Peyer's patch (tissue), 4 donors: Measurements from ENCODE around the gene SCYL1. TPM values are rescaled to one million over a fixed set of nuclear protein-coding genes. Genes with fewer than 3 reads are reported as not detected.
A peak's percentile ranks its signal among the peaks of the same experiment; 100 is the strongest.

Experiments used
- DNase-seq, 3 donors: peaks; one replicate each; pipeline ENCODE4 v3.0.0-alpha.2; 2017 to 2019
- H3K27ac ChIP-seq, 4 donors: fragments of 200-600 bp; sonication (generic); one replicate each; pipeline ENCODE4 v1.5.1; 2016 to 2019
- H3K27me3 ChIP-seq, 2 donors: fragments of 200-600 bp; sonication (generic); one replicate each; pipeline ENCODE4 v1.5.1; 2019
- H3K36me3 ChIP-seq, 3 donors: fragments of 200-600 bp; sonication (generic); one replicate each; pipeline ENCODE4 v1.5.1; 2016 to 2019
- H3K4me1 ChIP-seq, 4 donors: fragments of 200-600 bp; sonication (generic); one replicate each; pipeline ENCODE4 v1.5.1; 2016 to 2019
- H3K4me3 ChIP-seq, 4 donors: fragments of 200-600 bp; sonication (generic); 1 replicate in 3 of 4; 2 replicates in 1 of 4; pipeline ENCODE4 v1.5.1; 2016 to 2019; ENCODE audit warnings: mild to moderate bottlenecking in 1 of 4
- H3K9me3 ChIP-seq, 4 donors: fragments of 200-600 bp; sonication (generic); one replicate each; pipeline ENCODE4 v1.5.1; 2016 to 2019; ENCODE audit warnings: mild to moderate bottlenecking in 1 of 4
- POLR2A ChIP-seq, 2 donors: fragments of 450-650 bp; IDR thresholded peaks; one replicate each; pipeline ENCODE4 v1.5.1; 2017; ENCODE audit warnings: antibody characterized with exemption in 2 of 2, mild to moderate bottlenecking in 2 of 2, moderate library complexity in 2 of 2
- total RNA-seq, 4 donors: library from RNA; depleted of rRNA; stranded (reverse); fragments of >200 nt; gene quantifications; one replicate each; pipeline ENCODE4 v1.1.0, GENCODE V29; 2016
- TF ChIP-seq, protein P1 (sequence below), 6 experiments: fragments of 450-650 bp in 4 of 6; fragments of 200-600 bp in 2 of 6; sonication (generic) in 1 of 6; IDR thresholded peaks; one replicate each; pipeline ENCODE4 v1.5.1; 2017 to 2019; ENCODE audit warnings: antibody characterized with exemption in 6 of 6, mild to moderate bottlenecking in 3 of 6, moderate library complexity in 1 of 6

The SCYL1 gene
- total RNA-seq, 4 donors from 2014 or later, result 73.4 to 88.1 (median 79.0) TPM

DNA sequence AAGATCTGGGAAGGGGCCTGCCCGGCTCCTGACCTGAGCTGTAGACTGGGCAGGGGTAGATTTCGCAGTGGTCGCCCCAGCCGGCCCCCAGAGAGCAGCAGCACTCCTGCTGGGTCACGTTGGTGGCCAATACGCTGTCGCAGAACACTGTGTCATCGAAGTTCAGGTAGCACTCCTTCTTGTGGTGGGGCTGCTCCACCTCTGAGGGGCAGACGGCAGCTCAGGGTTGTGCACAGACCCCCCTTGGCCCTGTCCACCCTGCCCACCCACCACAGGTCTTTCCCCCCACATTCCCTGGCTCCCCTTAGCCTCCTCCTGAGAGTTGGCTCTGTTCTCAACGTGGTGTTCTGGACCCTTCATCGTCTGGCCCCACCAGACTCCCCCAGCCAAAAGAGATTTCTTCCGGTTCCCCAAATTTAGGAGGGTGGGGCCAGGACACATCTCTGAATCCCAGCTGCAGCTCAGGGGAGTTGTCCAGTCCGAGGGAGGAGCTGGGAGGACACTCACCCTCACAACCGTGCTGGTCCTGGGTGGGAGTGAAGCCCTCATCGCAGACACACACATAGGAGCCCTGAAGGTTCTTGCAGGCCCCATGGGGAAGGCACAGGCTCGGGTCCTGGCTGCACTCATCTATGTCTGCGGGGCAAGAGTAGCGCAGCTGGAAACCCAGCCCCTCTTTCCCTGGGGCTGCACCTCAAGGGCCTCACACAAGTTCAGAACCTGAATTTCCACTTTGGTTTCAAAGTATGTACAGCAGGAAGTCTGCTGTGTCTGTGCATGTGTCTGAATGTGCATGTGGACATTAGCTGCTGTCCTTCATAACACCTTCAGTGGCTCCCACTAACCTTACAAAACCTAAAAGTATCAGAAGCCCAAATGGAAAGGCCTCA lies 16.5 kb downstream of the SCYL1 start:
- DNase-seq, result no peak
- Histone ChIP-seq H3K27ac (peak overlapping the region; percentile 86 to 96 (median 93)), H3K4me1 (peaks cover 5 to 25% (median 15%) of the 10 kb centered on the region in 4 donors), H3K4me3 (peak overlapping the region; percentile 44 to 69 (median 61)), H3K36me3 (peaks cover 0 to 38% (median 0%) of the 10 kb centered on the region in 3 donors), H3K9me3 (no peaks in the 10 kb centered on the region), H3K27me3 (no peaks in the 10 kb centered on the region)
- no peak for TF ChIP-seq POLR2A (IDR thresholded peaks at IDR 0.05)
- TF ChIP-seq, protein P1, sequence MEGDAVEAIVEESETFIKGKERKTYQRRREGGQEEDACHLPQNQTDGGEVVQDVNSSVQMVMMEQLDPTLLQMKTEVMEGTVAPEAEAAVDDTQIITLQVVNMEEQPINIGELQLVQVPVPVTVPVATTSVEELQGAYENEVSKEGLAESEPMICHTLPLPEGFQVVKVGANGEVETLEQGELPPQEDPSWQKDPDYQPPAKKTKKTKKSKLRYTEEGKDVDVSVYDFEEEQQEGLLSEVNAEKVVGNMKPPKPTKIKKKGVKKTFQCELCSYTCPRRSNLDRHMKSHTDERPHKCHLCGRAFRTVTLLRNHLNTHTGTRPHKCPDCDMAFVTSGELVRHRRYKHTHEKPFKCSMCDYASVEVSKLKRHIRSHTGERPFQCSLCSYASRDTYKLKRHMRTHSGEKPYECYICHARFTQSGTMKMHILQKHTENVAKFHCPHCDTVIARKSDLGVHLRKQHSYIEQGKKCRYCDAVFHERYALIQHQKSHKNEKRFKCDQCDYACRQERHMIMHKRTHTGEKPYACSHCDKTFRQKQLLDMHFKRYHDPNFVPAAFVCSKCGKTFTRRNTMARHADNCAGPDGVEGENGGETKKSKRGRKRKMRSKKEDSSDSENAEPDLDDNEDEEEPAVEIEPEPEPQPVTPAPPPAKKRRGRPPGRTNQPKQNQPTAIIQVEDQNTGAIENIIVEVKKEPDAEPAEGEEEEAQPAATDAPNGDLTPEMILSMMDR (IDR thresholded peaks at IDR 0.05), result no peak

DNA sequence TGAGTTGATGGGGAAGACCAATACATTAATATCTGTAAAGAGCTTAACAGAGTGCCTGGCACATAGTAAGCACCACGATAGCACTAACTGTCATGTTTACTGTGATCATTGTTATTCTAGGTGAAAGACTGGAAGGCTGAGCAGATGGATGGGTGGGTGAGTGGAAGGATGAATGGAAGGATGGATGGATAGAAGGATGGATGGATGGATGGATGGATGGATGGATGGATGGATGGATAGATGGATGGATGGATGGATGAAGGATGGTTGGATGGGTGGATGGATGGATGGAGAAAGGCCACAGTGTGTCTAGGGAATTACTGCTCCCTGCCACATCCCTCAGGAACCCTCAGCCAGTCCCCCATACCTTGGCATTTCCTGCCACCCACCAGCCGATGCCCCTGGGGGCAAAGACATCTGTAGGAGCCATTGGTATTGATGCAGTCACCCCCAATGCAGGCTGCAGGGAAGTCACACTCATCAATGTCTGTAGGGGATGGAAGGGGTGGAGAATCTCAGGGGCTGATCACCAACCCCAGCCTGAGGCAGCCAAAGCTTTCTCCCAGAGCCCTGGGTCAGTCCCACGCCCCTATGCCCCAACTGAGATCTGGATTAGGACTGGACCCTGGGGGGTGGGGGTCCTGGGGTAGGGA lies 18.0 kb downstream of the SCYL1 start:
- H3K4me1 ChIP-seq, result peaks cover 5 to 37% (median 19%) of the 10 kb centered on the region in 4 donors
- H3K36me3 ChIP-seq, result peaks cover 0 to 30% (median 0%) of the 10 kb centered on the region in 3 donors
- no peak overlapping the region for H3K27ac ChIP-seq

DNA sequence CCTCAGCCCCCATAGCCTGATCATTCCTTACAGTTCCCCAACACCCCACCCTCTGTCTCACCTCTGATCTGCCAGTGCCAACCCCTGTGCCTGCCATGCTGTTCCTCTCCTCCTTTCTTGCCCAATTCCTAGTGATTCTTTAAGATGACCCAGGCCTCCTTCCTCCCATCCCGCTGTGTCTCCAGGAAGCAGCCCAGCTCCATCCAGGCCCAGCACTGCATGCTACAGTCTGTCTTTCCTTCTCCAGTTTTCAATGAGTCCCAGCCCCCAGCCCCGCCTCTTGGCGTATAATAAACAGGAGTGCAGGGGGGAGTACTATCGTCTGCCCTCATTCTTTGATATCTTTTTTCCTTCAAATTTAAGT lies 21.0 kb downstream of the SCYL1 start:
- DNase-seq, result peak in 1 of 3 donors; percentile 51
- TF ChIP-seq, protein P1 (IDR thresholded peaks at IDR 0.05), result no peak
- no peak for TF ChIP-seq POLR2A (IDR thresholded peaks at IDR 0.05)
- Histone ChIP-seq H3K4me3 (peak overlapping the region in 3 of 4 donors; percentile 29 to 60 (median 59)), H3K9me3 (no peaks in the 10 kb centered on the region), H3K36me3 (peaks cover 0 to 13% (median 0%) of the 10 kb centered on the region in 3 donors), H3K27ac (peak overlapping the region; percentile 77 to 89 (median 82)), H3K27me3 (no peaks in the 10 kb centered on the region), H3K4me1 (peaks cover 5 to 23% (median 15%) of the 10 kb centered on the region in 4 donors)

More for the DNA sequence above, 18.0 kb downstream of the SCYL1 start:
- no peak for DNase-seq
- Histone ChIP-seq H3K27me3 (no peaks in the 10 kb centered on the region), H3K9me3 (no peaks in the 10 kb centered on the region), H3K4me3 (no peak overlapping the region)
- TF ChIP-seq, protein P1 (IDR thresholded peaks at IDR 0.05), result no peak
- no peak for TF ChIP-seq POLR2A (IDR thresholded peaks at IDR 0.05)

DNA sequence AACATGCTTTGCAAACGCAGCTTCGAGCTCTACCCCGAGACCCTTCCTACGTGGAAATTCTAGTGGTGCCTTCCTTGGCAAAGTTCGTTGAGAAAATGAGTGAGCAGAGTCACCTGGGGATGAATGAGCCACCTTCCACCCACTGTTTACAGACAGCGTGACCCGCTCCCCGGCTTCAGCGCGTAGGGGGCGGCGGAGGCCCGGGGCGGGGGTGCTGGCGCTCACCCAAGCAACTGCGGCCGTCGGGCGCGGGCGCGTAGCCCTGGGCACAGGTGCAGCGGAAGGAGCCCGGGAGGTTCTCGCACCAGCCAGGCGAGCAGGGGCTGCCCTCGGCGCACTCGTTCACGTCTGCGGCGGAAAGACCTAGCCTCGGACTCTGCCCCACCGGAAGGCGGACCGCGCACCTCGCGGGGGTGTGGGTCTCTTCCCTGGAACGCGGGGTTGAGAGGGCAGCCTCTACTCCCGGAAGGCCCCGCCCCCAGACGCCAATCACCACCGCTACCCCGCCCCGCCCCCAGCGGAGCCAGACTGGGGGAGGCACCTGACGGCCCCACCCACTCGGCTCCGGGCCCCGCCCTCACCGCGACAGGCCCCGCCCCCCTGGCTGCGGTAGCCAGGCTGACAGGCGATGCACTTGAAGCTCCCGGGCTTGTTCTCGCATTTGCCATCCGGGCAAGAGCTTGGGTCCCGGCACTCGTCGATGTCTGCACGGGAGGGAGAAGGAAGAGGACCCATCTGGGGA lies 21.5 kb downstream of the SCYL1 start:
- Histone ChIP-seq H3K27me3 (no peaks in the 10 kb centered on the region), H3K9me3 (no peaks in the 10 kb centered on the region), H3K4me3 (peak overlapping the region; percentile 29 to 60 (median 44)), H3K4me1 (peaks cover 3 to 17% (median 12%) of the 10 kb centered on the region in 4 donors), H3K36me3 (peaks cover 0 to 13% (median 0%) of the 10 kb centered on the region in 3 donors), H3K27ac (peak overlapping the region; percentile 77 to 89 (median 82))
- DNase-seq, result peak; percentile 99 to 100 (median 100)
- TF ChIP-seq POLR2A (IDR thresholded peaks at IDR 0.05), result peak; percentile 66 to 81
- TF ChIP-seq, protein P1 (IDR thresholded peaks at IDR 0.05), result no peak
